ENCODE data around the gene AGL. TPM values are rescaled to one million over a fixed set of nuclear protein-coding genes. Genes with fewer than 3 reads are reported as not detected.
"Not testable (repeated sequence)": the region's sequence is repeated elsewhere in the genome, so short reads cannot be mapped to it uniquely, and the experiment has no call there.

Gene AGL
- total RNA-seq, 4 donors from 2014 or later, result 8.0 to 25.9 (median 17.1) TPM

DNA sequence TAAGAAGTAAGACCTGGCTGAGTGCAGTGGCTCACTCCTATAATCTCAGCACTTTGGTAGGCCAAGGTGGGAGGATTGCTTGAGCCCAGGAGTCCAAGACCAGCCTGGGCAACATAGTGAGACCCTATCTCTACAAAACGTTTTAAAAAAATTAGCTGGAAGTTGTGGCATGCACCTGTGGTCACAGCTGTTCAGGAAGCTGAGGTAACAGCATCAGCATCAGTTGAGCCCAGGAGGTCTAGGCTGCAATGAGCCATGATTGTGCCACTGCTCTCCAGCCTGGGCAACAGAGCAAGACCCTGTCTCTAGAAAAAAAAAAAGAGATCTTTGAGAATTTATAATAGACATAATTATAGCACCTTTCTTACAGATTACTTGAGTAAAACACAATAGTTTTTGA lies 36.0 kb downstream of the AGL start:
- DNase-seq, result no peak
- no peaks in the 10 kb centered on the region for H3K27me3 ChIP-seq
- no peaks in the 10 kb centered on the region for H3K4me1 ChIP-seq
- no peak overlapping the region for H3K27ac ChIP-seq
- TF ChIP-seq POLR2A (IDR thresholded peaks at IDR 0.05) (no peak), EP300 (IDR thresholded peaks at IDR 0.05; ENCODE audit: low read depth) (no peak), POLR2AphosphoS5 (IDR thresholded peaks at IDR 0.05) (no peak)
- H3K36me3 ChIP-seq, result peaks cover 0 to 55% (median 16%) of the 10 kb centered on the region in 4 donors
- intact Hi-C loops (cut with DNase I; ENCODE audit: low total_unique reads) (no loop called here), in situ Hi-C loops (cut with MboI; ENCODE audit: low pct_ligation_motif_present in 1 of 4, low pct_unique_long_range_greater_than_20kb in 1 of 4, low sequenced_read_pairs in 3 of 4) (no loop called here)
- H3K4me3 ChIP-seq, result no peak overlapping the region
- 74% methylated on average over 1 of the region's 1 CpG; no CpG with 5 or more reads in 1 of the 2 donors for WGBS, 2 donors (ENCODE audit: low coverage in 1 of 2)
- no peaks in the 10 kb centered on the region for H3K9me3 ChIP-seq

- intact Hi-C loops (cut with DNase I; ENCODE audit: low total_unique reads) (no loop called here), in situ Hi-C loops (cut with MboI; ENCODE audit: low pct_ligation_motif_present in 1 of 4, low pct_unique_long_range_greater_than_20kb in 1 of 4, low sequenced_read_pairs in 3 of 4) (no loop called here)
- Histone ChIP-seq H3K9me3 (no peaks in the 10 kb centered on the region), H3K36me3 (peaks cover 0 to 55% (median 13%) of the 10 kb centered on the region in 4 donors), H3K4me1 (no peaks in the 10 kb centered on the region), H3K4me3 (no peak overlapping the region), H3K27me3 (no peaks in the 10 kb centered on the region), H3K27ac (no peak overlapping the region)
- TF ChIP-seq EP300 (IDR thresholded peaks at IDR 0.05; ENCODE audit: low read depth), result no peak
- TF ChIP-seq CTCF (IDR thresholded peaks at IDR 0.05), result no peak
- TF ChIP-seq POLR2AphosphoS5 (IDR thresholded peaks at IDR 0.05), result no peak
- no peak for TF ChIP-seq POLR2A (IDR thresholded peaks at IDR 0.05)
- DNase-seq, result no peak
Observed at GRCh38 chr1:99886841-99887240, 36.7 kb downstream of the AGL start.

GRCh38 chr1:99887890-99888289 lies 37.7 kb downstream of the AGL start:
- H3K27ac ChIP-seq, result no peak overlapping the region
- intact Hi-C loops (cut with DNase I; ENCODE audit: low total_unique reads) (no loop called here), in situ Hi-C loops (cut with MboI; ENCODE audit: low pct_ligation_motif_present in 1 of 4, low pct_unique_long_range_greater_than_20kb in 1 of 4, low sequenced_read_pairs in 3 of 4) (no loop called here)
- WGBS, 2 donors (ENCODE audit: low coverage in 1 of 2), result 98 to 99% methylated on average over 2 of the region's 2 CpGs
- H3K36me3 ChIP-seq, result peaks cover 0 to 49% (median 10%) of the 10 kb centered on the region in 4 donors
- no peaks in the 10 kb centered on the region for H3K4me1 ChIP-seq
- DNase-seq, result no peak
- no peak overlapping the region for H3K4me3 ChIP-seq
- H3K9me3 ChIP-seq, result no peaks in the 10 kb centered on the region
- no peaks in the 10 kb centered on the region for H3K27me3 ChIP-seq
- TF ChIP-seq EP300 (IDR thresholded peaks at IDR 0.05; ENCODE audit: low read depth) (no peak), CTCF (IDR thresholded peaks at IDR 0.05) (no peak), POLR2A (IDR thresholded peaks at IDR 0.05) (no peak), POLR2AphosphoS5 (IDR thresholded peaks at IDR 0.05) (no peak)

DNA sequence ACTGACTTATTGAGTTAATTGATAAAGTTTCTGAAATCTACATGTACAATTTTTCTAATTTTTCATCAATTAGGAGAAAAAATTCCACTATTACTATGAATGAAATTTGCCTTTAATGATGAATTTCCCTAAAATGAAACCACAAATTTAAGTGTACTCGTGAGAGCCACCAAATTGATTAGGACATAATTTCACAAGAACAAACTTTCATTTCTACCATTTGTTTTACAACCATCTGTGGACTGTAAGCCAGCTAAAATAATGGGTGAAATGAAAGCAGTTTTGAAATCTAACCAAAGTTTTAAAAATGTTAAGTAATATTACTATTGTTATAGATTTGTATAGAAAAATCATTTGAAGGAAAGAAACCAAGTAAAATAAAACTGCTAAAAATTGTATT lies 41.8 kb downstream of the AGL start:
- H3K27me3 ChIP-seq, result no peaks in the 10 kb centered on the region
- peaks cover 0 to 38% (median 12%) of the 10 kb centered on the region in 4 donors for H3K36me3 ChIP-seq
- no peaks in the 10 kb centered on the region for H3K9me3 ChIP-seq
- H3K4me1 ChIP-seq, result no peaks in the 10 kb centered on the region
- intact Hi-C loops (cut with DNase I; ENCODE audit: low total_unique reads) (no loop called here), in situ Hi-C loops (cut with MboI; ENCODE audit: low pct_ligation_motif_present in 1 of 4, low pct_unique_long_range_greater_than_20kb in 1 of 4, low sequenced_read_pairs in 3 of 4) (no loop called here)
- WGBS, 2 donors (ENCODE audit: low coverage in 1 of 2), result 73 to 77% methylated on average over 1 of the region's 1 CpG
- TF ChIP-seq POLR2A (IDR thresholded peaks at IDR 0.05) (no peak), POLR2AphosphoS5 (IDR thresholded peaks at IDR 0.05) (no peak), CTCF (IDR thresholded peaks at IDR 0.05) (no peak), EP300 (IDR thresholded peaks at IDR 0.05; ENCODE audit: low read depth) (no peak)
- no peak overlapping the region for H3K27ac ChIP-seq
- DNase-seq, result no peak
- no peak overlapping the region for H3K4me3 ChIP-seq

DNA sequence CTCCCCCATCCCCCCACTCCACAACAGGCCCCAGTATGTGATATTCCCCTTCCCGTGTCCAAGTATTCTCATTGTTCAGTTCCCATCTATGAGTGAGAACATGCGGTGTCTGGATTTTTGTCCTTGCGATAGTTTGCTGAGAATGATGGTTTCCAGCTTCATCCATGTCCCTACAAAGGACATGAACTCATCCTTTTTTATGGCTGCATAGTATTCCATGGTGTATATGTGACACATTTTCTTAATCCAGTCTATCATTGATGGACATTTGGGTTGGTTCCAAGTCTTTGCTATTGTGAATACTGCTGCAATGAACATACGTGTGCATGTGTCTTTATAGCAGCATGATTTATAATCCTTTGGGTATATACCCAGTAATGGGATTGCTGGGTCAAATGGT lies 53.1 kb downstream of the AGL start:
- in situ Hi-C loops (cut with MboI; ENCODE audit: low pct_ligation_motif_present in 1 of 4, low pct_unique_long_range_greater_than_20kb in 1 of 4, low sequenced_read_pairs in 3 of 4); intact Hi-C loops (cut with DNase I; ENCODE audit: low total_unique reads); H3K27me3 ChIP-seq; H3K27ac ChIP-seq; H3K9me3 ChIP-seq; H3K4me1 ChIP-seq; DNase-seq; H3K4me3 ChIP-seq: not testable (repeated sequence)
- H3K36me3 ChIP-seq, result peaks cover 0 to 58% (median 5%) of the 10 kb centered on the region in 4 donors
- 96 to 100% methylated on average over 1 to 4 of the region's 4 CpGs for WGBS, 2 donors (ENCODE audit: low coverage in 1 of 2)
